ENCODE data around the gene ZNF532.

The ZNF532 gene

GRCh38 chr18:58867281-58867961 lies 2.7 kb downstream of the ZNF532 start:
- DNase-seq (ENCODE audit: low read depth): no peak

- DNase-seq (ENCODE audit: low read depth): no peak
Observed at GRCh38 chr18:58868440-58868839, 3.8 kb downstream of the ZNF532 start.

DNA sequence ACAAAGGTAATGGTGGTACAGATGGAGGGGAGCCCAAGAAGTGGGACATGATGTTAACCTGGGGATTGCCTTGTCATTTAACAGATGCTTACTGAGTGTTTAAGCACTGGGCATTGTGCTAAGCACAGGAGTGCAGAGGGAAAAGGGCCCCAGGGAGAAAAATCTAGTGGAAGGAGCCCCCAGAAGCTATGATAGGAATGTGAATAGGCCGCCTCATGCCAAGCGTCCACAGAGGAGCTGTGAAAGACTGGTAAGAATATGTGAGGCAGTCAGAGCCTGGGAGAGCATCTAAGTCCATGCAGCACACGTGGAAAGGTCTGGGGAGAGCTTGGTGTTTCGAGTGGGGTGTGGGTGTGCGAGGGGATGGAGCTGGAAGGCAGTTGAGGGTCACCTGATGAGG lies 5.5 kb downstream of the ZNF532 start:
- DNase-seq (ENCODE audit: low read depth): no peak

DNA sequence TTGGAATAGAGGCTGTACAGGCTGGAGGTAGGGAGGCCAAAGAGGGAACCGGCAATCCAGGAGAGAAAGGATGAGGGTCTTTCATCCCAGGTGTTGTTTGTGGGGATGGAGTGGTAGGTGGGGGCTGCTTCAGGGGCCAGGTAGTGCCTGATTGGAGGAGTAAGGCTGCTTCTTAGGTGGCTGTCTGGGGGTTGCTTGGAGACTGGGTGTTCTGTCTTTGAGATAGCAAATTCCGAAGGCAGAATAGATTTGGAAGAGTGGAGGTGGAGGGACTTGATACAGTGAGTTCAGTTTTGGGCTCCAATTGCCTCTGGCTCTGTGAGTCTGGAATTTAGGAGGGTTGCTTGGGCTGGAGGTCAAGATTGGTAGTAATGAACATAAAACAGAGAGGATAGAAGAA lies 5.9 kb downstream of the ZNF532 start:
- no peak for DNase-seq (ENCODE audit: low read depth)

- no peak for DNase-seq (ENCODE audit: low read depth)
Observed at GRCh38 chr18:58871514-58872420, 7.1 kb downstream of the ZNF532 start.

- no peak for DNase-seq (ENCODE audit: low read depth)
Observed at GRCh38 chr18:58878640-58879039, 14.0 kb downstream of the ZNF532 start.

GRCh38 chr18:58881477-58881876 lies 16.8 kb downstream of the ZNF532 start:
- DNase-seq (ENCODE audit: low read depth): no peak

DNA sequence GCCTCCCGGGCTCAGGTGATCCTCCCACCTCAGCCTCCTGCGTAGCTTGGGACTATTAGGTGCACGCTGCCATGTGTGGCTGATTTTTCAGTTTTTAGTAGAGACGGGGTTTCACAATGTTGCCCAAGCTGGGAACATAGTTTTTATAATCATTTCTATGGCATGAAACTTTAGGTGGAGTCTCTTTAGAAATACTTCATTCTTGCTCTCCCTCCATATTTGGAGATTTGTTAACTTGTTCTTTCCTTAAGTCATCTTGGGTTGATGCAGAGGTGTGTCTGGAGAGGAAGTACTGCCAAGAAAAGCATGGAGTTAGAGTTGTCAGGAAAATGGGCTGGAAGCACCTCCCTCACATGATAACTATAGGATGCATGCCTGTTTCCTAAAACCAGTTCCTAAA lies 17.4 kb downstream of the ZNF532 start:
- no peak for DNase-seq (ENCODE audit: low read depth)

DNA sequence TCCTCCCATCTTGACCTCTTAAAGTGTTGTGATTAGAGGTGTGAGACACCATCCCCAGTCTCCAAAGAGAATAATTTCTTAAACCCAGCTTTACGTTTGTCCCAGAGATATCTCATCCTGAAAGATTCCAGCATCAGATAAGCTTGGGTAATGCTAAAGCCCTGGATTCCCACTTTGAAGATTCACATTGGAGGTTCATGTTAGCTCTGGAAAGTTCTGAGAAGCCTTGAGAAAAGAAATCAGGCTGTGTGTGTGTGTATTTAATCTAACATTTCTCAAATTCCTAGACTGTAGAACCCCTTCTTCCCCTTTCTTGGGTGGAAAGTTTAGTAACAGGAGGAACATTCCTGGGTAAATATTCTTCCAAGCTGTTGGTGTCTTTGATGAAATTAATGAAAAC lies 18.0 kb downstream of the ZNF532 start:
- no peak for DNase-seq (ENCODE audit: low read depth)

- no peak for DNase-seq (ENCODE audit: low read depth)
Observed at GRCh38 chr18:58884680-58885079, 20.0 kb downstream of the ZNF532 start.

- DNase-seq (ENCODE audit: low read depth): no peak
Observed at GRCh38 chr18:58886431-58886830, 21.8 kb downstream of the ZNF532 start.

DNA sequence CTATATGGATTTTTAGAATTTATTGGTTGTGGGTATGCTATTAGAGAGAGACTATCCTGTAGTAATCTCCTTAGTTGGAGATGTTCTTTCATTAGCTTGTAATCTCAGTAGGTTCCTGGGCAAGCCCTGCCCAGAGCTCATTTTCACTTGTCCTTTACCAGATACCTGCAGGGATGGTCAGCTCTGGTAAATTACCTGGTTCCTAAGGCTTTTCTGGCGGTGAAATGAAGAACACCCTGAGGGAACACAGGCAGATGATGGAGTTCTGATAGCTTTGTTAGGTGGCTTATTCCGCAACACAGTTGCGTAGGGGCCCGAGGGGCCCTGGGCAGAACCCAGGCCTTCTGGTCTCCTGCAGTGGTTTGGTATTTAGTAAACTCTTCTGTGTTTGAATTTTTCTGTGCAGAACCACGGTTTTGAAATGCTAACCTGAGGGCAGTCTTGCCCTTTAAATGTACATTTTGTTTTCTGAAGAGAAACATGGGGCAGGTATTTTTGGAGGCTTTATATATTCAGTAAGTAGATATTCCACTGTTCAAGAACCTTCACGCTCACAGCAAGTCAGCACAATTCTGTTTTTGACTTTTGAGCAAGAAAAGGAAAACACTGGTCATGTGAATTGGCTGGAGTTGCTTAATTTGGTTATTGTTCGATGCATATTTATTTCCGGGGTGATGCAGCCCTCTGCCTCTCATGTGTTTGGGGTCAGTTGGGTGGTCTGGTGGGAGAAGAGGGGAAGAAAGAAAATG lies 22.4 kb downstream of the ZNF532 start:
- DNase-seq (ENCODE audit: low read depth): no peak

DNA sequence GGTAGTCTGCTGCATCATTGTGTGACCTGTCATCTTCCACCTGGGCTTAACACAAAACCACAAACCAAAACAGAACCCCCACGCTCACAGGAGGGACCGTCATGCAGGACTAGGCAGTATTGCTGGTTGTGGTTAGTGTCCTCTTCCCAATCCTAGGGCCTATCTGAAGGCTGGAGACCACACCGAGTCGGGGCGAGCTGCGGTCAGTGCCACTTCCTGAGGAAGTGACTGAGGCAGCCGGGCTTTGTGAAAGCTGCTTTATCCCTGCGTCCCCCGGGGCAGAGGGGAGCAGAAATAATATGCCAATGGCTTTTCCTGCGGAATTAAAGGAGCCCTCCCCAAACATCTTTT lies 22.9 kb downstream of the ZNF532 start:
- no peak for DNase-seq (ENCODE audit: low read depth)

DNA sequence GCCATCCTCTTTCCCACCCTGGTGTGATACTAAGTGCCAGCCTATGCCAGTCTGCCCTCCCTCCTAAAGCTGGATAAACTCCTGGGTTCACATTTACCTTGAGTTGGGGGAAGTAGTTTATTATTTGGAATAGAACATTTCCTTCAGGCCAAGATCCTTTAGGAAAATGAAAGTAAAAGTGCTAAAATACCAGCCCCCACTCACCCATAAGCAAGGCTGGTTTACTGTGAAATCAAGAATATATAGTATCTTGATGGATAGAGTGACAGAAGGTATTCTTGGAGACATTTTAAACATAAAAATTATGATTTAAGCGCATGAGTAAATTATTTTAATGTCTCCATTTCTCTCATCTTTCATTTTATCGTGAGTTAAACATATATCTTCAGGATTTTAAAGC lies 27.1 kb downstream of the ZNF532 start:
- DNase-seq (ENCODE audit: low read depth): no peak

DNA sequence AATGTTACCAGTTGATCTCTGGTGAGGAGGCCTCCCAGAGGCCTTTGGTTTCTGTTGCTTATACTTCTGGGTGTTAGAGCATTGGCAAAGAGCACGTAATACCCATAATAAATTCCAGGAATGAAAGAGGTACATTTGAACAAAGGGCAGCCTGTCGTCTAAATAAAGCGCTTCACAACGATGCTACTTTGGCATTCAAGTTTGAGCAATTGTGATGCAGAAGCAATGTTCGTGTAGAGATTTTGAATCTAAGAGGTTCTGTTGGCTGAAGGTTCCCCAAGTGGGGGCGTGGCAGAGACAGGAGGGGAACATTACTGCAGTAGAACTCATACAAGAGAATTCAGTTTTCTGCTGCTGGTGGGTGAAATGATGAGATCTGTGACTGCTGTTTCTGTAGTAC lies 27.8 kb downstream of the ZNF532 start:
- no peak for DNase-seq (ENCODE audit: low read depth)

DNA sequence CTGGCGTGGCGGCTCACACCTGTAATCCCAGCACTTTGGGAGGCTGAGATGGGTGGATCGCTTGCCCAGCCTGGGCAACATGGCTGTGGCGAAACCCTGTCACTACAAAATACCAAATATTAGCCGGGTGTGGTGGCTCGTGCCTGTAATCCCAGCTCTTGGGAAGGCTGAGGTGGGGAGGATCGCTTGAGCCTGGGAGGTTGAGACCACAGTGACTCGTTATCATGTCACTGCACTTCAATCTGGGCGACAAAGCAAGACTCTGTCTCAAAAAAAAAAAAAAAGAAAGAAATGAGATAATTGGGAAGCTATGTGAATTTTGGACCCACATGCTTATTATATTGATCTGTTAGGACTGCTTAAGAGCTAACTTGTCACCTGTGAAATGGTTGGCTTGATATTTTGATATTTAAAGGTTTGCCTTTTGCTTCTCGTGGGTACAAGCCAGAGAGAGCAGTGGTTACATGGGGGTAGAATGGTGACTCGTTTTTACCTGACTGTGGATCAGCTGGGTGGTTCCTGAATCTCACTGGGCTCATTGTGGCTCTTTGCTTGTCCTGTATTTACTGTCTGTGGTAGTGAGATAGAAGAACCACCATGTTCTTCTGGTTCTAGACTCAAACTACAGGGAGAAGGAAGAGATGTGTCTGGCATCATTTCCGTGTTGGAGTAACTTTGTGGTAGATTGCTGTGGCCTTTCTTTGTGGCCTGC lies 28.9 kb downstream of the ZNF532 start:
- no peak for DNase-seq (ENCODE audit: low read depth)

DNA sequence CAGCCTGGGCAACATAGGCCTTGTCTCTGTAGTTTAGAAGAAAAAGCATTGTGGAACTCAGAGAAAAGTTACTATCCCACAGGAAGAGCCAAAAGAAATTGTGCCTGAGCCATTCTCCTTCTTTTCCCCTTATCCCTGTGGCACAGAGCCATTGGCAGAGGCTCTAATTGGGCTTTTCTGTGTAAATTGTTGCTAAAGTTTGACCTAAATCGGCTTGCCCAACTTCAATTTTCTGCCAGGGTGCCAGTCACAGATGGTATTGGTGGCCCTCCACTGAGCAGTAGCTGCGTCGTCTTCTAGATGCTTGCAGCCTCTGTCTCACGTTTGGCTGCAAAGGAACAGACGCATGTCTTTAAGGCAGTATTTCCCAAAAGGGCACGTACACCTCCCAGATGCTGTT lies 30.3 kb downstream of the ZNF532 start:
- no peak for DNase-seq (ENCODE audit: low read depth)

DNA sequence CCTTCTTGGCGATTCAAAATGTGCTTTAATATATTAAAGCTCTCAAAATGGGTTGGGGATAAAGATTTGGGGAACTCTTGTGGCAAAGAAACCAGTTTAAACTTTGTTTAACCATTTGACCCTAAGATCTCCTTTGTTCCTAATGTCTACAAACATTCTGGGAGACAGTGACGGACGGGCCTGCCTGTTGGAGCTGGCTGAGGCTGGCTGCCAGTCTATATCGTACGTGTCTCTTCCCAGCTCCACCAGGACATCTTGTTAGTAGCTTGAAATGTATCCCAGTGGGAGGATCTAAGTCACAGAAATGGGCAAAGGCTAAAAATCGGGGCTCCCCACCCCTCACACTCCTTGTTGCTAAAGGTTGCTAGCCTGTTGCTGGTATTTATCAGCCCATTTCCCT lies 30.7 kb downstream of the ZNF532 start:
- DNase-seq (ENCODE audit: low read depth): no peak

DNA sequence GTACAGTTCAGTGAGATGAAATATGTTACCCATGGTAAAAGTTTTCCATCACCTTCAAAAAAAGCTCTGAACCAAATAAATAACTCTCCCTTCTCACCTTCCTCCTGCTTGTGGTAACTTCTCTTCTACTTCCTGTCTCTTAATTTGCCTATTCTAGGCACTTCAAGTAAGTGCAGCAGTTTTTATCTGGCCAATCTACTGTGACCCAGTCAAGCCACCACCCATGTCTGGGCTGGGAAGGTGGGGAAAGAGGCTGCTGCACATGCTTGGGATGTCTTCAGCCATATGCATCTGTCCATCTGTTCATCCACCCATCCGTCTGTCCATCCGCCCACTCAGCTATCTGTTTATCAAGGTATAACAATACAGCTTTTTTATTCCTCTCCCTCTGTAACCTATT lies 31.6 kb downstream of the ZNF532 start:
- DNase-seq (ENCODE audit: low read depth): no peak

DNA sequence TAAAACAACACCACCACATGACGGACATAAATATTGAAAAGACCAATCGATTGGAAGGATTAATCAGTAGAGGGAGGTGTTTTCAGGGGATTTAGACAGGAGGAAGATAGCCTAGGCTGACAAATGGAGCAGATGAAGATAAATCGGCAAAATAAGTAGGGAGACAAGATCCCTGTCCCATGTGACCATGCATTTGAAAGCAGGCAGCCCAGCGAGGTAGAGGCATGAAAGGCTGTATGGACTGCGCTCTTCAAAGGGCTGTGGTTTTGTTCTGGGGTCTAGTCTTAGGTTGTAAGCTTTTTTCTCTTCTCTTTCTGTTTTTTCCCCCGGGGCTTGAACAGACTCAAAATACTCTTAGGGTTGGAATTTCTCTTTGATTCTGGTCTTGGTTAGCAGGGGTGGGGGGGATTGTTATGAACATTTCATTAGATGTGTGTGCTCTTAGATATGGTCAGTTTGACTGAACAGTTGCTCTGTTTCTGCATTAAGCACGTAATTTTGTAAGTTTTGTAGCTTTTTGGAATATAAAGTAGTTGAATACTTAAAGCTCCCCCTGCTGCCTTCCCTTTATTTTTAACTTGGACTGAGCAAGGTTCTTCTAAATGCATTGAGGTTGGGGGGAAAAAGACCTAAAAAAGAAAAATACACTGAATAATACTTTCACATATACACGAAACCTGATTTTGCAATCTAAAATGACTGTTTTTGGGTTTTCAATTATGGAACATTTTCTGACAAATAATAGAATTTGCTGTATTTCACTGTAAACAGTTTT lies 32.2 kb downstream of the ZNF532 start:
- DNase-seq (ENCODE audit: low read depth): no peak

DNA sequence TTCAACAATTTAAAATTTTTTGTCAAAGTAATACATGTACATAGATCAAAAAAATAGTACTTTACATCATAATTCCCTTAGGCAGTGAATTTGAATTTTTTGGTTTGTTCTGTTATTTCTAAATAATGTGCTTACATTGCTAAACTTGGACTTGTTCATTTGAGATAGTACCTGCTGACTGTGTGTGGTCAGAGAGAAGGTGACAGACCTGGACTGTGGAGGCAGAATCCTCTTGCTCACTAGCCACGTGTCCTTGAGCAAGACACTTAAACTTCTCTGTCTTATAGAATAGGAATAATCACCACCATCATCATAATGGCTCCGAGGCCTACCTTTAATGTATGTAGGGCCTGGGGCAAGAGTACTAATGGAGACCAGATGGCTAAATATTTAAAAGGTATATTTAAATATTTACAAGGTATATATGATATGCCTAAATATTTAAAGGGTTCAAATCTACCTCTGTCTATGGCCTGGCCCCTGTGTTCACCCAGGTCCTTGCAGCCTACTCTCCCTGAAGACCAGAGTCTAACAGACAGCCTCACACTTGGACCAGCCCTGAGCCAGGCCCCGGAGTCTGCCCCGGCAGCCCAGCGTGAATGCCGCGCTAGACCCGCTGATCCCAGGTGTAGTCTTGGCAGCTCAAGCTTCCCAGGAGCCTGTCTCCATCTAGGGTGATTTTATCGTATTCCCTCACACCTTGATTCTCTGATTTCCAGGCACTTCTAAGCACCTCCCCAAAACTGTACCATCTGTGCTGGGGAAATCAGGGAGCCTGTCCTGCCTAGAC lies 33.5 kb downstream of the ZNF532 start:
- no peak for DNase-seq (ENCODE audit: low read depth)
